Tibial nerve (tissue), 4 donors: Measurements from ENCODE around the gene GBF1.

Source experiments
- CTCF ChIP-seq, 5 experiments: fragments of 200-600 bp in 3 of 5; fragments of 450-650 bp in 2 of 5; sonication (generic) in 3 of 5; IDR thresholded peaks; one replicate each; pipeline ENCODE4 v1.5.1; 2016 to 2019; ENCODE audit warnings: antibody characterized with exemption in 5 of 5, mild to moderate bottlenecking in 3 of 5, moderate library complexity in 2 of 5
- EP300 ChIP-seq, 2 donors: sonication (generic); formaldehyde crosslinking; IDR thresholded peaks; one replicate each; pipeline ENCODE4 v1.6.1; 2017; ENCODE audit warnings: antibody characterized with exemption in 2 of 2, mild to moderate bottlenecking in 1 of 2
- POLR2A ChIP-seq, 2 donors: fragments of 450-650 bp; IDR thresholded peaks; one replicate each; pipeline ENCODE4 v1.6.1; 2017; ENCODE audit warnings: antibody characterized with exemption in 2 of 2, mild to moderate bottlenecking in 2 of 2, moderate library complexity in 2 of 2

GRCh38 chr10:102281102-102281487, 35.8 kb downstream of the GBF1 start:
- TF ChIP-seq POLR2A (IDR thresholded peaks at IDR 0.05), result no peak
- TF ChIP-seq CTCF (IDR thresholded peaks at IDR 0.05), result no peak
- TF ChIP-seq EP300 (IDR thresholded peaks at IDR 0.05), result no peak
